Daoy (cell line): Measurements from ENCODE around the gene VWA8. TPM values are rescaled to one million over a fixed set of nuclear protein-coding genes. Genes with fewer than 3 reads are reported as not detected.

Experiments
- DNase-seq: peaks from one replicate; pipeline ENCODE4 v3.0.0-alpha.2; 2015; ENCODE audit warnings: low read depth
- total RNA-seq: library from RNA; depleted of rRNA; stranded (reverse); fragments of >200 nt; shearing (Covaris generic); gene quantifications from 2 replicates; pipeline ENCODE4 v1.2.3, GENCODE V29; 2014; rRNA removed

Gene VWA8
- total RNA-seq, 1 experiment from 2014 or later = 10.1 TPM

DNA sequence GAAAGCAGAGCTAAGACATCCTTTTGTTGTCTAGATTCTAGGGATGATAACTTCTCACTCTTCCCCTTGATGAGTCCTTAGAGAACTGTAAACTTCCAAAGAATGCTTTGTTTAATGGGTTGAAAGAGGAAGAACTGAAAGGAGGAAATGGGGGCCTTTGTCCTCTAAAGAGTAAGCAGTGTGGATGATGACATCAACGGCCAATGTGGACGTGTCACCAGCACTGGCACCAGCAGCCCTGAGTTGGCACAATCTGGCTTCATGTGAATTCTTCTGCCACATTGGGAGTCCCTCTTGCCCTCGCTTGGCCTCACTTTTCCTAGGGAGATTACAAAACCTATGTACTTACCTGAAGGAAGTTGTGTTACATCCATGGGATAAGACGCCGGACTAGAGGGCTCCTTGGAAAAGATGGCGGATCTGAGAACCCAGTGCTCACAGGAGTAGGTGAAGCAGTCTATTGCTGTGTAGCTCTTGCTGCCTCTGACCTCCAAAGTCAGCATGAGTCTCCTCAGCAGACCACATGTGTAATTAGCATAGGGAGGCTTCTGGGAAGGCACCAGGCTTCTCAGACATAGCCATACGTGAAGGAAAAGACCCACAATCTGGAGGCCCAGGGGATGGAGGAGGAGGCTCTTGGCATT is 440.8 kb downstream of the VWA8 start:
- DNase-seq = no peak

Other genes starting within 250 kb of the VWA8 start
- 4.3 and 6.7 TPM in 2 replicates for gene DGKH, start 87.5 kb upstream of the VWA8 start, total RNA-seq